Neuron (in vitro differentiated cells): ENCODE results near the gene PCYT1A.
"Not testable (repeated sequence)": the region's sequence is repeated elsewhere in the genome, so short reads cannot be mapped to it uniquely, and the experiment has no call there.

Experiments
- H2AFZ ChIP-seq: one replicate; pipeline ENCODE4 v1.6.1; 2013; ENCODE audit warnings: low read depth, mild to moderate bottlenecking, inconsistent platforms, low read length, moderate library complexity
- H3K27me3 ChIP-seq: one replicate; pipeline ENCODE4 v1.6.1; 2013; ENCODE audit warnings: low read length; ENCODE audit not compliant: insufficient read depth
- H3K36me3 ChIP-seq: one replicate; pipeline ENCODE4 v1.6.1; 2013; ENCODE audit warnings: low read length; ENCODE audit not compliant: insufficient read depth
- H3K4me1 ChIP-seq: one replicate; pipeline ENCODE4 v1.6.1; 2013; ENCODE audit warnings: low read length; ENCODE audit not compliant: insufficient read depth
- H3K4me3 ChIP-seq: 2 replicates; pipeline ENCODE4 v1.5.1; 2013; ENCODE audit warnings: mild to moderate bottlenecking, low read length, moderate library complexity
- H3K9me3 ChIP-seq: one replicate; pipeline ENCODE4 v1.6.1; 2013; ENCODE audit warnings: low read length

The PCYT1A gene

GRCh38 chr3:196210673-196211556 is 76.6 kb downstream of the PCYT1A start, which contains the start of gene ZDHHC19:
TSS of gene ZDHHC19 (minus strand) at chr3:196211400. CDS start at chr3:196211315, 85 bp downstream.
- no peak within 1 kb of the TSS for H2AFZ ChIP-seq
- peaks cover 19% of the 10 kb centered on the region for H3K27me3 ChIP-seq
- H3K4me3 ChIP-seq: no peak within 1 kb of the TSS
- H3K4me1 ChIP-seq: peaks cover 7% of the 10 kb centered on the region
- H3K9me3 ChIP-seq: peaks cover 2% of the 10 kb centered on the region
- H3K36me3 ChIP-seq: no peaks in the 10 kb centered on the region

GRCh38 chr3:196209944-196210672 is 77.4 kb downstream of the PCYT1A start:
- not testable (repeated sequence) for H3K4me3 ChIP-seq, H3K4me1 ChIP-seq, H3K9me3 ChIP-seq, H2AFZ ChIP-seq, H3K36me3 ChIP-seq
- H3K27me3 ChIP-seq: peaks cover 15% of the 10 kb centered on the region

- Histone ChIP-seq H3K9me3 (peaks cover 2% of the 10 kb centered on the region), H2AFZ (no peak overlapping the region), H3K27me3 (peaks cover 15% of the 10 kb centered on the region), H3K4me1 (no peaks in the 10 kb centered on the region), H3K4me3 (no peak overlapping the region), H3K36me3 (no peaks in the 10 kb centered on the region)
Measured at GRCh38 chr3:196208942-196209695, 78.4 kb downstream of the PCYT1A start.

- Histone ChIP-seq H3K4me1 (no peaks in the 10 kb centered on the region), H3K36me3 (no peaks in the 10 kb centered on the region), H3K27me3 (peaks cover 15% of the 10 kb centered on the region), H3K9me3 (peaks cover 2% of the 10 kb centered on the region), H3K4me3 (no peak overlapping the region), H2AFZ (no peak overlapping the region)
Measured at GRCh38 chr3:196207833-196208607, 79.5 kb downstream of the PCYT1A start.

- Histone ChIP-seq H3K9me3 (peaks cover 2% of the 10 kb centered on the region), H3K27me3 (peaks cover 15% of the 10 kb centered on the region), H2AFZ (no peak overlapping the region), H3K36me3 (no peaks in the 10 kb centered on the region), H3K4me1 (peaks cover 3% of the 10 kb centered on the region), H3K4me3 (no peak overlapping the region)
Measured at GRCh38 chr3:196207159-196207832, 80.2 kb downstream of the PCYT1A start.

GRCh38 chr3:196205442-196206205 is 81.9 kb downstream of the PCYT1A start:
- peaks cover 15% of the 10 kb centered on the region for H3K27me3 ChIP-seq
- not testable (repeated sequence) for H3K9me3 ChIP-seq, H3K4me1 ChIP-seq, H2AFZ ChIP-seq, H3K36me3 ChIP-seq, H3K4me3 ChIP-seq

- H2AFZ ChIP-seq: no peak overlapping the region
- peaks cover 2% of the 10 kb centered on the region for H3K9me3 ChIP-seq
- no peak overlapping the region for H3K4me3 ChIP-seq
- H3K4me1 ChIP-seq: peaks cover 3% of the 10 kb centered on the region
- H3K27me3 ChIP-seq: peaks cover 11% of the 10 kb centered on the region
- no peaks in the 10 kb centered on the region for H3K36me3 ChIP-seq
Measured at GRCh38 chr3:196203846-196204245, 83.7 kb downstream of the PCYT1A start.

GRCh38 chr3:196202516-196202970 is 85.0 kb downstream of the PCYT1A start:
- peak overlapping the region; percentile 88 for H2AFZ ChIP-seq
- peak overlapping the region; percentile 12 for H3K4me3 ChIP-seq
- peaks cover 3% of the 10 kb centered on the region for H3K4me1 ChIP-seq
- no peaks in the 10 kb centered on the region for H3K36me3 ChIP-seq
- H3K27me3 ChIP-seq: peaks cover 7% of the 10 kb centered on the region
- H3K9me3 ChIP-seq: peaks cover 2% of the 10 kb centered on the region

GRCh38 chr3:196198771-196199753 is 88.5 kb downstream of the PCYT1A start:
- H3K27me3 ChIP-seq: peaks cover 3% of the 10 kb centered on the region
- H3K4me3 ChIP-seq: no peak overlapping the region
- H2AFZ ChIP-seq: no peak overlapping the region
- no peaks in the 10 kb centered on the region for H3K9me3 ChIP-seq
- no peaks in the 10 kb centered on the region for H3K36me3 ChIP-seq
- H3K4me1 ChIP-seq: peaks cover 3% of the 10 kb centered on the region

- H3K4me1 ChIP-seq: peaks cover 10% of the 10 kb centered on the region
- no peak overlapping the region for H2AFZ ChIP-seq
- no peak overlapping the region for H3K4me3 ChIP-seq
- H3K36me3 ChIP-seq: no peaks in the 10 kb centered on the region
- H3K27me3 ChIP-seq: peaks cover 3% of the 10 kb centered on the region
- no peaks in the 10 kb centered on the region for H3K9me3 ChIP-seq
Measured at GRCh38 chr3:196198081-196198675, 89.3 kb downstream of the PCYT1A start.
